H1 (cell line): Measurements from ENCODE around the gene SPATA22. TPM values are rescaled to one million over a fixed set of nuclear protein-coding genes. Genes with fewer than 3 reads are reported as not detected.
A peak's percentile ranks its signal among the peaks of the same experiment; 100 is the strongest.

ENCODE experiments used
- CTCF ChIA-PET: fragments of 300-600 bp; sonication (Branson Sonifier 250); formaldehyde crosslinking; loops from one replicate; lab custom pipeline; 2021; ENCODE audit not compliant: partially characterized antibody; lab: Charles Lee
- POLR2A ChIA-PET: fragments of 300-600 bp; sonication (Branson Sonifier 250); formaldehyde crosslinking; loops from one replicate; lab custom pipeline; 2021; ENCODE audit warnings: inconsistent platforms; ENCODE audit not compliant: partially characterized antibody; lab: Charles Lee
- DNase-seq, 2 experiments: peaks; one replicate each; pipeline versions ENCODE4 v3.0.0 to v3.0.0-alpha.2; 2010 to 2022; ENCODE audit warnings: low spot score in 2 of 2, low read depth in 1 of 2, mixed read lengths in 1 of 2
- FAIRE-seq: peaks from 2 replicates; lab custom pipeline; 2011; peaks lifted over from hg19 to GRCh38; lab: Jason Lieb, UNC
- H2AFZ ChIP-seq: 2 replicates; pipeline ENCODE4 v1.8.1; 2012; ENCODE audit warnings: low read length, inconsistent platforms
- H2AK5ac ChIP-seq: 2 replicates; pipeline ENCODE4 v1.6.1; 2013; ENCODE audit warnings: low read depth, low read length
- H2BK120ac ChIP-seq: replicated peaks from 2 replicates; pipeline ENCODE3; 2013; ENCODE audit warnings: low read depth, low read length, inconsistent platforms
- H2BK12ac ChIP-seq: 2 replicates; pipeline ENCODE4 v1.6.1; 2013; ENCODE audit warnings: low read depth, low read length
- H2BK15ac ChIP-seq: 2 replicates; pipeline ENCODE4 v1.6.1; 2013; ENCODE audit warnings: low read length
- H2BK20ac ChIP-seq: 2 replicates; pipeline ENCODE4 v1.6.1; 2013; ENCODE audit warnings: low read length
- H2BK5ac ChIP-seq: 2 replicates; pipeline ENCODE4 v1.6.1; 2013; ENCODE audit warnings: low read depth, low read length
- H3K14ac ChIP-seq: 2 replicates; pipeline ENCODE4 v1.6.1; 2013; ENCODE audit warnings: inconsistent platforms; ENCODE audit not compliant: insufficient read length
- H3K18ac ChIP-seq: 2 replicates; pipeline ENCODE4 v1.6.1; 2013; ENCODE audit warnings: low read length; ENCODE audit errors: extremely low read depth
- H3K23ac ChIP-seq: 2 replicates; pipeline ENCODE4 v1.6.1; 2013; ENCODE audit warnings: inconsistent platforms; ENCODE audit not compliant: insufficient read length
- H3K23me2 ChIP-seq: 2 replicates; pipeline ENCODE4 v1.6.1; 2013; ENCODE audit warnings: low read depth, low read length
- H3K27ac ChIP-seq: 2 replicates; pipeline ENCODE4 v1.6.1; 2011; ENCODE audit warnings: low read depth, low read length, inconsistent platforms
- H3K27me3 ChIP-seq, 4 experiments: replicated peaks in 1 of 4; 1 replicate in 1 of 4; 2 replicates in 3 of 4; pipeline versions ENCODE4 v1.6.1 to v1.8.1; 2011 to 2013; ENCODE audit warnings: low read length in 3 of 4, mild to moderate bottlenecking in 3 of 4, inconsistent platforms in 2 of 4, mixed read lengths in 2 of 4, moderate library complexity in 1 of 4; ENCODE audit not compliant: control insufficient read depth in 3 of 4, insufficient read depth in 3 of 4; ENCODE audit errors: extremely low read depth in 1 of 4
- H3K36me3 ChIP-seq, 4 experiments: 2 replicates each; pipeline versions ENCODE4 v1.6.1 to v1.8.1; 2011 to 2013; ENCODE audit warnings: mild to moderate bottlenecking in 4 of 4, low read length in 3 of 4, moderate library complexity in 2 of 4, control low read depth in 1 of 4, inconsistent platforms in 1 of 4; ENCODE audit not compliant: insufficient read depth in 4 of 4, control insufficient read depth in 2 of 4
- H3K4ac ChIP-seq: replicated peaks from 2 replicates; pipeline ENCODE3; 2013; ENCODE audit warnings: low read length, low read depth, mixed read lengths, inconsistent platforms; ENCODE audit not compliant: insufficient read length
- H3K4me1 ChIP-seq, 4 experiments: replicated peaks in 1 of 4; 1 replicate in 1 of 4; 2 replicates in 3 of 4; pipeline versions ENCODE4 v1.6.1 to v1.8.1; 2011 to 2013; ENCODE audit warnings: low read length in 3 of 4, inconsistent platforms in 2 of 4, mixed read lengths in 1 of 4; ENCODE audit not compliant: insufficient read depth in 4 of 4, control insufficient read depth in 3 of 4
- H3K4me2 ChIP-seq, 2 experiments: 2 replicates each; pipeline versions ENCODE4 v1.6.1 to v1.8.1; 2011 to 2013; ENCODE audit warnings: low read depth in 2 of 2, low read length in 2 of 2, control low read depth in 1 of 2, inconsistent platforms in 1 of 2, mild to moderate bottlenecking in 1 of 2; ENCODE audit not compliant: insufficient read depth in 1 of 2
- H3K4me3 ChIP-seq, 4 experiments: fragments of 200-600, 300-600 bp in 1 of 4; sonication (generic), shearing (Covaris generic), sonication (Bioruptor Twin) in 1 of 4; 2 replicates each; pipeline versions ENCODE4 v1.5.1 to v1.8.1; 2011 to 2016; ENCODE audit warnings: low read length in 4 of 4, low read depth in 3 of 4, control low read depth in 2 of 4, inconsistent platforms in 2 of 4, mild to moderate bottlenecking in 2 of 4, mixed read lengths in 1 of 4, moderate library complexity in 1 of 4; ENCODE audit not compliant: insufficient read depth in 2 of 4; ENCODE audit errors: extremely low read depth in 1 of 4
- H3K56ac ChIP-seq: replicated peaks from 2 replicates; pipeline ENCODE3; 2013; ENCODE audit warnings: low read depth, mild to moderate bottlenecking, mixed read lengths, low read length, inconsistent platforms; ENCODE audit not compliant: insufficient read length
- H3K79me1 ChIP-seq: 2 replicates; pipeline ENCODE4 v1.6.1; 2013; ENCODE audit warnings: low read depth, low read length, control low read depth
- H3K79me2 ChIP-seq, 2 experiments: 2 replicates each; pipeline versions ENCODE4 v1.6.1 to v1.8.1; 2012 to 2013; ENCODE audit warnings: low read length in 2 of 2, mild to moderate bottlenecking in 2 of 2, inconsistent platforms in 1 of 2; ENCODE audit not compliant: insufficient read depth in 2 of 2, control insufficient read depth in 1 of 2
- H3K9ac ChIP-seq, 4 experiments: replicated peaks in 1 of 4; 1 replicate in 1 of 4; 2 replicates in 3 of 4; pipeline versions ENCODE4 v1.6.1 to v1.8.1; 2011 to 2013; ENCODE audit warnings: low read depth in 3 of 4, low read length in 3 of 4, control low read depth in 2 of 4, mild to moderate bottlenecking in 2 of 4, moderate library complexity in 2 of 4, inconsistent platforms in 1 of 4; ENCODE audit errors: extremely low read depth in 1 of 4
- H3K9me3 ChIP-seq, 2 experiments: 2 replicates each; pipeline versions ENCODE4 v1.6.1 to v1.8.1; 2012 to 2013; ENCODE audit warnings: mild to moderate bottlenecking in 2 of 2, moderate library complexity in 2 of 2, control low read depth in 1 of 2, inconsistent platforms in 1 of 2, low read depth in 1 of 2, low read length in 1 of 2, mixed read lengths in 1 of 2; ENCODE audit not compliant: insufficient read depth in 2 of 2
- H4K20me1 ChIP-seq, 2 experiments: replicated peaks in 1 of 2; 2 replicates each; pipeline versions ENCODE3 to v1.8.1; 2011 to 2013; ENCODE audit warnings: inconsistent platforms in 2 of 2, low read length in 2 of 2, mild to moderate bottlenecking in 1 of 2; ENCODE audit not compliant: insufficient read depth in 2 of 2, control insufficient read depth in 1 of 2
- H4K5ac ChIP-seq: 2 replicates; pipeline ENCODE4 v1.6.1; 2013; ENCODE audit warnings: low read length, low read depth, mixed read lengths, inconsistent platforms; ENCODE audit not compliant: insufficient read length
- H4K8ac ChIP-seq: 2 replicates; pipeline ENCODE4 v1.8.0; 2013; ENCODE audit warnings: mild to moderate bottlenecking, moderate library complexity, low read length, inconsistent platforms; ENCODE audit not compliant: insufficient read depth; ENCODE audit errors: extremely low read depth
- H4K91ac ChIP-seq: replicated peaks from 2 replicates; pipeline ENCODE3; 2013; ENCODE audit warnings: low read length, mixed read lengths, inconsistent platforms; ENCODE audit not compliant: insufficient read length
- CHD2 ChIP-seq: IDR thresholded peaks from 2 replicates; pipeline ENCODE4 v1.6.1; 2012; ENCODE audit warnings: low read length, improper control_type of control experiment
- E2F6 ChIP-seq: IDR thresholded peaks from 2 replicates; pipeline ENCODE4 v1.6.1; 2012; ENCODE audit warnings: inconsistent platforms
- NRF1 ChIP-seq: IDR thresholded peaks from 2 replicates; pipeline ENCODE4 v1.6.1; 2011; ENCODE audit warnings: mild to moderate bottlenecking, low read depth, low read length, improper control_type of control experiment
- SIRT6 ChIP-seq: IDR thresholded peaks from one replicate; pipeline ENCODE4 v1.7.1; 2012; ENCODE audit warnings: low read length, inconsistent platforms
- SP4 ChIP-seq: IDR thresholded peaks from 2 replicates; pipeline ENCODE4 v1.6.1; 2012; ENCODE audit warnings: low read length, inconsistent platforms
- WGBS, 2 experiments: shearing (Covaris generic) in 1 of 2; methylation state at CpG; one replicate each; pipeline versions ENCODE4 v1.1.6 to v1.1.7; 2013 to 2015; ENCODE audit warnings: low lambda C conversion rate in 2 of 2, mixed read lengths in 2 of 2, inconsistent platforms in 1 of 2, low coverage in 1 of 2, missing lambda C conversion rate in 1 of 2; ENCODE audit not compliant: insufficient replicate concordance in 2 of 2, insufficient coverage in 1 of 2, insufficient read length in 1 of 2; ENCODE audit errors: extremely low coverage in 1 of 2, missing lambda C conversion rate in 1 of 2; 5-methylcytosine and 5-hydroxymethylcytosine counted together
- polyA plus RNA-seq, 7 experiments: library from polyadenylated mRNA; depleted of rRNA in 3 of 7; stranded (reverse) in 5 of 7; unstranded in 2 of 7; fragments of >200 nt in 5 of 7; fragments of 200-250 nt in 2 of 7; gene quantifications; 1 replicate in 5 of 7; 2 replicates in 1 of 7; 4 replicates in 1 of 7; pipeline versions ENCODE4 v1.2.1 to v1.2.3, GENCODE V29; 2011 to 2013; ENCODE audit warnings: missing spikeins in 2 of 7, mixed read lengths in 2 of 7
- total RNA-seq: library from RNA; stranded (reverse); fragmentation: NEBNext Ultra II Directional; extraction: Animal tissue kit (Norgen Biotek cat#: 25700); gene quantifications from 2 replicates; pipeline ENCODE4 v1.2.1, GENCODE V29; 2021

Gene SPATA22
- total and polyA plus RNA-seq, 2 of the 8 experiments (the other 6 are each of a cell fraction or from before 2014, with no cell fraction given) = 0.06 TPM; not detected in 1

- Histone ChIP-seq H3K56ac (no peak overlapping the region), H4K8ac (no peak overlapping the region), H4K5ac (no peak overlapping the region), H3K27ac (no peak overlapping the region), H2BK120ac (no peak overlapping the region), H3K4me1 (peaks cover 0 to 11% (median 7%) of the 10 kb centered on the region in 4 experiments; a peak in 4 of 7 replicates), H3K79me2 (no peaks in the 10 kb centered on the region), H3K27me3 (no peaks in the 10 kb centered on the region), H3K23me2 (no peaks in the 10 kb centered on the region; the same call in 1 of the 2 replicates), H2AK5ac (no peak overlapping the region), H2BK15ac (no peak overlapping the region), H3K36me3 (no peaks in the 10 kb centered on the region), H3K79me1 (no peaks in the 10 kb centered on the region), H4K91ac (peak overlapping the region; percentile 36), H3K18ac (no peak overlapping the region), H2AFZ (no peak overlapping the region), H3K14ac (no peak overlapping the region), H3K4me2 (no peak overlapping the region), H3K9me3 (no peaks in the 10 kb centered on the region), H4K20me1 (no peaks in the 10 kb centered on the region), H2BK20ac (no peak overlapping the region), H3K9ac (no peak overlapping the region), H3K23ac (no peak overlapping the region), H3K4me3 (no peak overlapping the region), H2BK5ac (no peak overlapping the region), H3K4ac (no peak overlapping the region), H2BK12ac (no peak overlapping the region)
- CTCF ChIA-PET = interaction anchor here (0.6 to 1.8 kb wide), 3 partner anchors 8 to 108 kb away, joined by 3 to 4 read pairs (median 4); no protein-coding TSS in a partner anchor
- FAIRE-seq (no peak), DNase-seq (no peak)
- TF ChIP-seq CHD2 = no peak
- TF ChIP-seq SIRT6 = no peak
- no peak for TF ChIP-seq E2F6
- no peak for TF ChIP-seq NRF1
- no peak for TF ChIP-seq SP4
- POLR2A ChIA-PET = interaction anchor here (0.9 kb wide), 1 partner anchor 9 kb away, joined by 3 read pairs; no protein-coding TSS in a partner anchor
- 78% methylated on average over 6 of the region's 8 CpGs; no CpG with 5 or more reads in 1 of the 2 experiments for WGBS, 2 experiments
These were observed 14.0 kb upstream of the SPATA22 start for GRCh38 chr17:3485481-3486068.
